Activated CD4-positive, alpha-beta T cell treated with anti-CD3 and anti-CD28 coated beads, Interleukin-2, amount 50 U/mL, for 1 hour (primary cell): ENCODE results near the gene RNF150.
"Not testable (repeated sequence)": the region's sequence is repeated elsewhere in the genome, so short reads cannot be mapped to it uniquely, and the experiment has no call there.

Experiments used
- DNase-seq: peaks from one replicate; pipeline ENCODE4 v3.0.0-alpha.2; 2020

Gene RNF150

GRCh38 chr4:141074098-141074878 is 59.0 kb downstream of the RNF150 start:
- no peak for DNase-seq

GRCh38 chr4:141066690-141067089 is 66.6 kb downstream of the RNF150 start:
- no peak for DNase-seq

- no peak for DNase-seq
These were observed 67.4 kb downstream of the RNF150 start for GRCh38 chr4:141065872-141066271.

GRCh38 chr4:141062651-141063050 is 70.6 kb downstream of the RNF150 start:
- DNase-seq, result no peak

GRCh38 chr4:141058591-141059512 is 74.4 kb downstream of the RNF150 start:
- DNase-seq, result no peak

GRCh38 chr4:141057582-141057981 is 75.7 kb downstream of the RNF150 start:
- no peak for DNase-seq

GRCh38 chr4:141056473-141056872 is 76.8 kb downstream of the RNF150 start:
- DNase-seq, result no peak

- DNase-seq, result no peak
These were observed 78.8 kb downstream of the RNF150 start for GRCh38 chr4:141054446-141054845.

- not testable (repeated sequence) for DNase-seq
These were observed 82.3 kb downstream of the RNF150 start for GRCh38 chr4:141050999-141051398.

- no peak for DNase-seq
These were observed 85.9 kb downstream of the RNF150 start for GRCh38 chr4:141047228-141047884.

GRCh38 chr4:141046255-141046654 is 87.0 kb downstream of the RNF150 start:
- no peak for DNase-seq

GRCh38 chr4:141045848-141046247 is 87.4 kb downstream of the RNF150 start:
- no peak for DNase-seq

- DNase-seq, result no peak
These were observed 92.2 kb downstream of the RNF150 start for GRCh38 chr4:141041021-141041476.

GRCh38 chr4:141039156-141039555 is 94.1 kb downstream of the RNF150 start:
- DNase-seq, result no peak

- DNase-seq, result no peak
These were observed 94.8 kb downstream of the RNF150 start for GRCh38 chr4:141038428-141038827.

GRCh38 chr4:141037446-141037845 is 95.8 kb downstream of the RNF150 start:
- DNase-seq, result no peak

GRCh38 chr4:141036786-141037185 is 96.5 kb downstream of the RNF150 start:
- no peak for DNase-seq

- DNase-seq, result no peak
These were observed 97.3 kb downstream of the RNF150 start for GRCh38 chr4:141035920-141036319.

- no peak for DNase-seq
These were observed 105.2 kb downstream of the RNF150 start for GRCh38 chr4:141028024-141028529.

- DNase-seq, result no peak
These were observed 105.8 kb downstream of the RNF150 start for GRCh38 chr4:141027421-141027820.

- no peak for DNase-seq
These were observed 106.4 kb downstream of the RNF150 start for GRCh38 chr4:141026900-141027299.

GRCh38 chr4:141023051-141023450 is 110.2 kb downstream of the RNF150 start:
- no peak for DNase-seq

GRCh38 chr4:141022111-141022695 is 111.1 kb downstream of the RNF150 start:
- no peak for DNase-seq
